HL-60 (cell line): ENCODE results near the gene WDR47.

ENCODE experiments used
- CTCF ChIP-seq: IDR thresholded peaks from one replicate; pipeline ENCODE4 v1.5.1; 2011; ENCODE audit warnings: low read length, control low read depth, inconsistent platforms; ENCODE audit not compliant: insufficient read depth
- GABPA ChIP-seq: IDR thresholded peaks from 2 replicates; pipeline ENCODE4 v1.6.1; 2012; ENCODE audit warnings: low read depth
- POLR2AphosphoS5 ChIP-seq: IDR thresholded peaks from 2 replicates; pipeline ENCODE4 v1.6.1; 2012; ENCODE audit warnings: low read depth
- TF ChIP-seq, protein P1 (sequence below): IDR thresholded peaks from 2 replicates; pipeline ENCODE4 v1.6.1; 2012; ENCODE audit warnings: low read depth; ENCODE audit not compliant: insufficient replicate concordance

GRCh38 chr1:109046671-109047070 lies 4.8 kb upstream of the WDR47 start:
- TF ChIP-seq CTCF, result no peak
- TF ChIP-seq POLR2AphosphoS5, result no peak
- TF ChIP-seq GABPA, result no peak
- TF ChIP-seq, protein P1, sequence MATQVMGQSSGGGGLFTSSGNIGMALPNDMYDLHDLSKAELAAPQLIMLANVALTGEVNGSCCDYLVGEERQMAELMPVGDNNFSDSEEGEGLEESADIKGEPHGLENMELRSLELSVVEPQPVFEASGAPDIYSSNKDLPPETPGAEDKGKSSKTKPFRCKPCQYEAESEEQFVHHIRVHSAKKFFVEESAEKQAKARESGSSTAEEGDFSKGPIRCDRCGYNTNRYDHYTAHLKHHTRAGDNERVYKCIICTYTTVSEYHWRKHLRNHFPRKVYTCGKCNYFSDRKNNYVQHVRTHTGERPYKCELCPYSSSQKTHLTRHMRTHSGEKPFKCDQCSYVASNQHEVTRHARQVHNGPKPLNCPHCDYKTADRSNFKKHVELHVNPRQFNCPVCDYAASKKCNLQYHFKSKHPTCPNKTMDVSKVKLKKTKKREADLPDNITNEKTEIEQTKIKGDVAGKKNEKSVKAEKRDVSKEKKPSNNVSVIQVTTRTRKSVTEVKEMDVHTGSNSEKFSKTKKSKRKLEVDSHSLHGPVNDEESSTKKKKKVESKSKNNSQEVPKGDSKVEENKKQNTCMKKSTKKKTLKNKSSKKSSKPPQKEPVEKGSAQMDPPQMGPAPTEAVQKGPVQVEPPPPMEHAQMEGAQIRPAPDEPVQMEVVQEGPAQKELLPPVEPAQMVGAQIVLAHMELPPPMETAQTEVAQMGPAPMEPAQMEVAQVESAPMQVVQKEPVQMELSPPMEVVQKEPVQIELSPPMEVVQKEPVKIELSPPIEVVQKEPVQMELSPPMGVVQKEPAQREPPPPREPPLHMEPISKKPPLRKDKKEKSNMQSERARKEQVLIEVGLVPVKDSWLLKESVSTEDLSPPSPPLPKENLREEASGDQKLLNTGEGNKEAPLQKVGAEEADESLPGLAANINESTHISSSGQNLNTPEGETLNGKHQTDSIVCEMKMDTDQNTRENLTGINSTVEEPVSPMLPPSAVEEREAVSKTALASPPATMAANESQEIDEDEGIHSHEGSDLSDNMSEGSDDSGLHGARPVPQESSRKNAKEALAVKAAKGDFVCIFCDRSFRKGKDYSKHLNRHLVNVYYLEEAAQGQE, result no peak
